ENCODE data around the gene CCT2. TPM values are rescaled to one million over a fixed set of nuclear protein-coding genes. Genes with fewer than 3 reads are reported as not detected.

The CCT2 gene
- total RNA-seq, 4 donors from 2014 or later, result 59.1 to 200 (median 152) TPM

DNA sequence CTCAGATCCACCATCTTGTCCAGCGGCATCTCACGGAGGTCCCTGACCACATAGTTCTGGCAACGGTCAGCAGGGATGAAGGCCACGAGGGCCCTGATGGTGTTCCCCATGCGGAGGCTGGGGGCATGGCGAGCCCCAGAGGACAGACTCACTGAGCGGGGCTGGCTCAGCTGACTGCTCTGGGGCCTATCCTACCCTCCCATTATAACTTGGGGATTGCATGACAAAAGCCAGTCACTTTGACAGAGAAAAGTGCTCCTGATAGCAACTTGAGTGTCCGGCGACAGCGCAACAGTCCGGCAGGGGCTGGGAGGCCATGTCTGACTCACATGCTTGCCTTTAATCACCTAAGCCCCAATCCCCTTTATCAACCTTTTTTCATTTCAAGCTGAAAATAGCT, 25.5 kb downstream of the CCT2 start, which contains the start of gene LRRC10:
Gene LRRC10, minus strand, starts transcription at position 179 of the 400 bp plus-strand sequence. Its CDS starts 69 bp downstream, at position 110.
- H3K27ac ChIP-seq, result no peak within 1 kb of the TSS
- no peaks in the 10 kb centered on the region for H3K4me1 ChIP-seq
- H3K4me3 ChIP-seq, result no peak within 1 kb of the TSS
- DNase-seq, result no peak
- H3K36me3 ChIP-seq, result no peaks in the 10 kb centered on the region
- TF ChIP-seq, protein P1, sequence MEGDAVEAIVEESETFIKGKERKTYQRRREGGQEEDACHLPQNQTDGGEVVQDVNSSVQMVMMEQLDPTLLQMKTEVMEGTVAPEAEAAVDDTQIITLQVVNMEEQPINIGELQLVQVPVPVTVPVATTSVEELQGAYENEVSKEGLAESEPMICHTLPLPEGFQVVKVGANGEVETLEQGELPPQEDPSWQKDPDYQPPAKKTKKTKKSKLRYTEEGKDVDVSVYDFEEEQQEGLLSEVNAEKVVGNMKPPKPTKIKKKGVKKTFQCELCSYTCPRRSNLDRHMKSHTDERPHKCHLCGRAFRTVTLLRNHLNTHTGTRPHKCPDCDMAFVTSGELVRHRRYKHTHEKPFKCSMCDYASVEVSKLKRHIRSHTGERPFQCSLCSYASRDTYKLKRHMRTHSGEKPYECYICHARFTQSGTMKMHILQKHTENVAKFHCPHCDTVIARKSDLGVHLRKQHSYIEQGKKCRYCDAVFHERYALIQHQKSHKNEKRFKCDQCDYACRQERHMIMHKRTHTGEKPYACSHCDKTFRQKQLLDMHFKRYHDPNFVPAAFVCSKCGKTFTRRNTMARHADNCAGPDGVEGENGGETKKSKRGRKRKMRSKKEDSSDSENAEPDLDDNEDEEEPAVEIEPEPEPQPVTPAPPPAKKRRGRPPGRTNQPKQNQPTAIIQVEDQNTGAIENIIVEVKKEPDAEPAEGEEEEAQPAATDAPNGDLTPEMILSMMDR (IDR thresholded peaks at IDR 0.05), result no peak
- no peaks in the 10 kb centered on the region for H3K27me3 ChIP-seq
- intact Hi-C loops (cut with DNase I; ENCODE audit: low total_unique reads), result no loop called here
- no peaks in the 10 kb centered on the region for H3K9me3 ChIP-seq

DNA sequence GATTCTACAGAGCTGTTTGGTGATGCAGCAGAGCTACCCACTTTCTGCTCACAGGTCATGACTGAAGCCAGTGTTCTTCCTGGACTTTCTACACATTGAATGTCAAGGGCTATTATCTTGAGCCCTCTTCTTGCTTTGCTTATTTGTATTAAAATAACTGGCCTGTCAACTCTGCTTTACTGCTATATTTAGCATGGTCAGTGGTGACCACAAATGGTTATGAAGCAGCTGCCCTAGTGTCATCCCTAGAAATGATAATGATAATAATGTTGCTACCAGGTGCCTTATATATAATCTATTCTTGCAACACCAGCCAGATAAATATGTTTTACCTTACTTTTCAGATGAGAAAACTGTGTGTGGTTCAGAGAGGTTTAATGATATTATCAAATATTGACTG, 28.1 kb downstream of the CCT2 start:
- Histone ChIP-seq H3K36me3 (no peaks in the 10 kb centered on the region), H3K4me3 (no peak overlapping the region), H3K4me1 (no peaks in the 10 kb centered on the region), H3K9me3 (no peaks in the 10 kb centered on the region), H3K27ac (no peak overlapping the region), H3K27me3 (no peaks in the 10 kb centered on the region)
- no peak for DNase-seq
- intact Hi-C loops (cut with DNase I; ENCODE audit: low total_unique reads), result no loop called here
- TF ChIP-seq POLR2A (IDR thresholded peaks at IDR 0.05), result no peak
- TF ChIP-seq, protein P1 (IDR thresholded peaks at IDR 0.05), result no peak

DNA sequence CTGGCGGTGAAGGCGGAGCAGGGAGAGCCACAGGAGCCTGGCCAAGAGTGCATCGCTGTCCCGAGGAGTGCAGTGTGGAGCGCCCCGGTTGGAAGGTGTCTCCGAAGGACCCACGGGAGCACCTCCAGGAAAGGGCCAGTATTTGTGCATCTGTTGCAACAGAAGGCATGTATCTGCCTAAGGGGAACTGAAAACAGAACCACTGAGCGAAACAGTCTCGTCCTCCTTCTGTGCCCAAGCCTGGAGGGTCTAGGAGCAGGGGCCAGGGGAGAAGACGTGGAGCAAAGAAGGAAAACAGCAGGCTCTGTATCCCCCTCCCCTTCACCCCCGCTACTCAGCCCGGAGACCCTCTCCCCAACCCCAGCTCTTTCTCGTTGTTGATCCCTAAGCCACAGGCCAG, 30.8 kb downstream of the CCT2 start:
- DNase-seq, result no peak
- Histone ChIP-seq H3K4me1 (no peaks in the 10 kb centered on the region), H3K36me3 (no peaks in the 10 kb centered on the region), H3K27ac (no peak overlapping the region), H3K4me3 (no peak overlapping the region), H3K27me3 (no peaks in the 10 kb centered on the region), H3K9me3 (no peaks in the 10 kb centered on the region)
- TF ChIP-seq POLR2A (IDR thresholded peaks at IDR 0.05), result no peak
- TF ChIP-seq, protein P1 (IDR thresholded peaks at IDR 0.05), result no peak
- intact Hi-C loops (cut with DNase I; ENCODE audit: low total_unique reads), result no loop called here

DNA sequence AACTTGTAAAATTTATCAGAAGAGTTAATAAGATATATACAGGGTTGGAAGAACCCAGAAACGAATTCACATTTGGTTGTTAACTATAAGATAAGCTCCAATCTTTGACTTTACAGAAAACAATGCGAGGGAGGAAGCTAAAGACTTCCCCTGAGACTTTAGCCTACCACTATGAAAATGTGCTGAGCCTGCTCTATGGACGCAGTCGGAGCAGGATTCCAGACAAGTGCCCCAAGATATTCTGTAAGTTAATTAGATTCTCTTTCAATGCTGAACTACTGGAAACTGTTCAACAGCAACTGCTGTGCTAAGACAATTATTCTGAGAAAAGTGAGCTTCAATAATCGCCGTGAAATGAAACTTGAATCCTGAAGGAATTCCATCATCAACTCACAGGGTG, 33.8 kb downstream of the CCT2 start:
- no peak for DNase-seq
- no peaks in the 10 kb centered on the region for H3K9me3 ChIP-seq
- H3K27me3 ChIP-seq, result no peaks in the 10 kb centered on the region
- H3K36me3 ChIP-seq, result no peaks in the 10 kb centered on the region
- intact Hi-C loops (cut with DNase I; ENCODE audit: low total_unique reads), result no loop called here
- no peak overlapping the region for H3K4me3 ChIP-seq
- no peak for TF ChIP-seq POLR2A (IDR thresholded peaks at IDR 0.05)
- TF ChIP-seq, protein P1 (IDR thresholded peaks at IDR 0.05), result no peak
- no peak overlapping the region for H3K27ac ChIP-seq
- no peaks in the 10 kb centered on the region for H3K4me1 ChIP-seq

DNA sequence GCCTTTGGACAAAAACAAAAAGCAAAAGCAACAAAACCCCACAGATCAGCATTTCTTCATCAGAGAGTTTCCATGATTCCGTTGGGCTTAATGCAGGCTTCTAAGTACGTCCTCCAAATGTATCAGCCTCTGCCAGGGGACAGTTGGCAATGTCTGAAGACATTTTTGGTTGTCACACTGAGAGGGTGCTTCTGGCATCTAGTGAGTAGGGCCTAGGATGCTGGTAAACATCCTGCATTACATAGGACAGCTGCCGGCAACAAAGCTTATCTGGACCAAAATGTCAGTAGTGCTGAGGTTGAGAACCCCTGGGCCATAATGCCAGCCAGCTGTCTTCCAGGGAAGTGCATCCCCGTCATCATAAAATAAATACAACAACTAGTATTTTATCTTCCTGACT, 34.8 kb downstream of the CCT2 start:
- DNase-seq, result no peak
- H3K4me3 ChIP-seq, result no peak overlapping the region
- no peaks in the 10 kb centered on the region for H3K27me3 ChIP-seq
- no peaks in the 10 kb centered on the region for H3K9me3 ChIP-seq
- intact Hi-C loops (cut with DNase I; ENCODE audit: low total_unique reads), result no loop called here
- H3K4me1 ChIP-seq, result no peaks in the 10 kb centered on the region
- H3K36me3 ChIP-seq, result no peaks in the 10 kb centered on the region
- TF ChIP-seq, protein P1 (IDR thresholded peaks at IDR 0.05), result no peak
- no peak for TF ChIP-seq POLR2A (IDR thresholded peaks at IDR 0.05)
- no peak overlapping the region for H3K27ac ChIP-seq

All from uterus (tissue), 4 donors.